GM21447 (cell line): ENCODE measurements around the gene PHYKPL.

Source experiments
- ATAC-seq: cut with Tn5 transposase; IDR thresholded peaks from one replicate; pipeline ENCODE4 v1.9.1; 2021; ENCODE audit not compliant: unreplicated experiment

The PHYKPL gene

DNA sequence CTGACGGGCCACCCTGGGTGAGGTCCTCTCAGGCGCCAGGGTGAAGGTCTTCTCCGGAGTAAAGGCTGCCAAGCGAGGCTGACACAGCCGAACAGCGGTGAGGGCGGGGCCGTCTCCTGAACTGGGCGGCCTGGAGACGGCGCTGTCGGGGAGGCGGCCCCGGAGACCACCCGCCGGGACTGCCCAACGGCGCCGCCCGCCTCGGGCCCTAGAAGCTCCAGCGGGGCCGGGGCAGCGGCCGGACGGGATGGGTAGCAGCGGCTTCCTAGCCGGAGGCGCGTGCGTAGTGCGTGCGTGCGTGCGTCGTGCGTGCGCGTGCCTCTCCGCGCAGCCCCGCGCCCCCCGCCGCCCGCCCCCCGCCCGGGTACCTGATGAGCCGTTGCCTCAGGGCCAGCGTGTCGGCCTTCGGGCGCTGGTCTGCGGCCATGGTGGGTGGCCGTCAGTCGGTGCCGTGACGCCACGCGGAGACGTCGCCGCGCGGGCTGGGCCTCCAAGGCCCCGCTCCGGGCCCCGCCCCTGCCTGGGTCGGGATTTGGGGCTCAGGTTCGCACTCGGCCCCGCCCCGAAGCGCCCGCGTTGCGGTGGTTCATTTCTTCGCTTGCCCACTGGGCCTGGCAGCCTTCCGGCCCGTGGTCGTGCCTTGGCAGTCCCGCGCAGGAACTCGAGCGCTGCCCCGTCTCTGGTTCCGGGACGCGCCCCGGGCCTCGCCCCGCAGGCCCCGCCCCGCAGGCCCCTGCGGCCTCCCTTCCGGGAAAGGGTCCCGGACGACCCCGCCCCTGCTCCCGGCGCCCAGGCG is at the start of gene PHYKPL:
Gene PHYKPL (minus strand): TSS at position 679 of the 796 bp plus-strand sequence. CDS start 252 bp downstream, at position 427.
- peak; percentile 75 for ATAC-seq

DNA sequence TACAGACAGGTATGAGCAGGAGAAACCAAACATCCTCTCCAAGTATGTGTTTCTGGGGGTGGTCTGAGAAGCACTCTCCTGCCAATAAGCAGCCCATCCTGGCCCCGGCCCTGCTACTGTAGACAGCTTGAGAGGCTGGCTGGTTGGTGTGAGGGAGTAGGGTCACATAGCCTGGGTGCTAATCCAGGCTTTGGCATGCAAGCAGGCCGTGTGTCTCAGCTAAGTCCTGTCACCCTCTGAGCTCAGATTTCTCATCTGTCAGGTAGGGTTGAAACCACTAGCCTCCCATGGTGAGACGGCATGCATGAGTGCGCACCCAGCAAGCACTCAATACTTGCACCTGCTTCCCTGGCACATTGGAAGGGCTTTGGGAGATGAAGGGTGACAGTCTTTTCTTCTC is 49.8 kb upstream of the PHYKPL start:
- no peak for ATAC-seq

DNA sequence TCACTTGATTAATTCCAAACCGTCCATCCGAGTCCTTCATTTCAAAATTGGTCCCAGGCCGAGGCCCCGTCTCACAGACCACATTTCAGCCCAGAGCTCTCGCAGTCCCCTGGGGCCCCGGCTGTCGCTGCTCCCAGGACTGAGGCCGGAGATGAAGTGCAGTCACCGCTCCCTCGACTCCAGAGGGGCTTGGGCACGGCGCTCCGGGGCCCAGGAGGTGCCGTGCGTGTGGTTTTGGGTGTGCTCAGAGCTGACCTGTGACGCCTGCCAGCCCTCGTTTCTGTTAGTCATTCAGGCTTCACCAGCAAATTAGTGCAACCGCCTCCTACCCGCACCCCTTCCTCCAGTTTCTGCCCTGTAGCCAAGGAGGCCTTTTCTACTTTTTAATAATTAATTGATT is 48.7 kb upstream of the PHYKPL start:
- ATAC-seq = no peak

DNA sequence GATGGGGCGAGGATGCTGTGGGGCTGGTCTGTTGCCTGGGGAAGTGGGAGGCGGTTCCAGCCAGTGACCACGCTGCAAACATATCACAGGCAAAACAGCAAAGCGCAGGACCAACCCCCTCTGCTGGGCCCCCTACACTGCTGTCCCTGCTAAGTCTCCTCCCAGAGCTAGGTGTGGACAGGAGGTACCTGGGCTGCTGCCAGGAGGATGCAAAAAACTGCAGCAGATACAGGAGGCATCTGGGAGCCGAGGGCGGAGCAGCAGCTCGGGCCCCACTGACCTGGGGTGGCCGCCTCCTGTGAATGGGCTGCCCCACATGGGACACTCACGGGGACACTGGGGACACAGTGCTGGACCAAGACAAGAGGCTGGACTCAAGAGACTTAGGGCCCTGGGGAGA is 48.0 kb upstream of the PHYKPL start:
- ATAC-seq = no peak

DNA sequence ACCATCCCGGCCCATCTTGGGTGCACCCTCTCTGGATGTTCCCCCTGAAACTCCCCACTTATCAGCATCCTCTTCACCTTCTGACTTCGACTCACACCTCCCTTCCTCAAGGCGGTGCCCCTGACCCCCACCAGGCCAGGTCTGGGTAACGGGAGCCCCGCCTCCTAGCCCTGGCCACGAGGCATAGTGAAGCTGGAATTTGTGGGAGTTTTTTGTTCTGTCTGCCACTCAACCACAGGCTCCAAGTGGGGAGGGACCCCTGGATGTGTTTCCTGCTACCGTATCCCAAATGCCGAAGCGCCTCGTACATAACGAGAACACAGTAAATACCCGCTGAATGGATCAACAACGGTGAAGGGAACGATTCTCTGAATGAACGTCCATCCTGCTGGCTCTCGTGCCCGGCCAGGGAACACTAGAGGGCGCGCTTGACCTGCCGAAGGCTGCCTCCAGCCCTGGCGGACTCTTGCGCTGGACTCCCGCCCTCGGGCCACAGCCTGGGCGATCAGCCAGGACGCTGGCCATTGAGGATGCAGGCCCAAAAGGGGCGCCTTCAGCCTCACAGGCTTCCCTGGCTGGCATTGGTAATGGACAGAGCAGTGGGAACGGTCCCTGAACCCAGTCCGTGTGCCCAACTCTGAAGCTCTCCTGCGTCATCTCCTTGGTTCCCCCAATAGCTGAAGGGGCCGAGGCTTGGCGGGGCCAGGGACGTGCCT is 47.3 kb upstream of the PHYKPL start:
- no peak for ATAC-seq

DNA sequence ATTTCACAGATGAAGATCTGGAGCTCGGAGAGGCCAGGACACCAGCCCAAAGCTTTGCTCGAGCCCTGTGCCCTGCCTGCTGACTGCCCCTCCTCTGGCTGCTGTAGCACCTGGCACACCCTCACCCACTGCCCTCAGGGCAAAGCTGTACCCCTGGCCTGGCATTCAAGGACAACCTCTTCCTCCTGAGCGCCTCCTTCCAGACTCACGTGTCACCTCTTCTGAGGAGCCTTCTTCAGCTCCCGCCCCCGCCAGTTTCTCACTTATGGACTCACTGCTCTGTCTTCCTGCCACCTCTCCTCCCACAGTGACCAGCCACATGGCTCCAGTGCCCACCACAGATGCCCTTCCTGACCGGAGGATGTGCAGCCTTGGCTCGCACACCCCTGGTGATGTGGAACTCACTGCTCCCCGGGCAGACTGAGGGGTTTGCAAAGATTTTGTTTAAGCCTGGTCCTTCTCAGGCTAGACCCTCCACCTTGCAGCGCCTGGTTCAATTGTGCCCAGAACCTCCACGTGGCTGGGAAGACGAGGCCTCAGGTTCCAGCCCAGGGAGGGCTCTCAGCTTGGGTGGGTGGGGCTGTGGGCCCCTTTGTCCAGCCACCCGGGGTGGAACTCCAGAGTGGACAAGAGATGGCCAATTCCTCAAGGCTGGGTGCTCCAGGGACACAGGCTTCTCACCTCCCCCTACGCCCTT is 46.6 kb upstream of the PHYKPL start:
- ATAC-seq = no peak

DNA sequence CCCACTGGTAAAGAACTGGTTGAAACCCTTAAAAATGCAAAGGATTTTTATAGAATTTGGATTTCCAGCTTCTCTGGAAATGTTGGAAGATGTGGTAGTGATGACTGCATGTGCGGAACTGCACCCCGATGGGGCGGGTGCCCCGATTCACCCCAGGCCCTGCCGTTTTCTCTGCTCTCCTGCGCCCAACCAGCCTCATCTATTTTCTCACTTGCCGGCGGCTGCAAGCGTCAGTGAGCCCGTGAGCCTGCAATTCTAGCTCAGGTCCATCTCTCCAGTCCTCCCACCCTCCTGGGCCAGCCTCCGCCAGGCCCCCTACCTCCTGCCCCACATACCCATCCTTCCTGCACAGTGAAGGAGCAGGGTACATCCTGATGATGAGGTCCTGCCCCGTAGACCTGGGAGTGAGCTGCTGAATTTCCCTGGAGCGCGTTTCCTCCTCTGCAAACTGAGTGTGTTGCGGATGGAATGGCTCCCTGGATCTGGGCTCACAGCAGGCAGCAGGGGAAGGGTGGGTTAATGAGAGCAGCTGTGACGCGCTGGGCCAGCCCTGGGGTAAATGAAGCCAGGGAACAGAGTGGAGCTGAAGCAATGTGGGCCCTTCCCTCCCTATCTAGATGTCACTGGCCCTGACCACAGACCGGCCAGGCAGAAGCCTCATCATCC is 45.9 kb upstream of the PHYKPL start:
- ATAC-seq = no peak

DNA sequence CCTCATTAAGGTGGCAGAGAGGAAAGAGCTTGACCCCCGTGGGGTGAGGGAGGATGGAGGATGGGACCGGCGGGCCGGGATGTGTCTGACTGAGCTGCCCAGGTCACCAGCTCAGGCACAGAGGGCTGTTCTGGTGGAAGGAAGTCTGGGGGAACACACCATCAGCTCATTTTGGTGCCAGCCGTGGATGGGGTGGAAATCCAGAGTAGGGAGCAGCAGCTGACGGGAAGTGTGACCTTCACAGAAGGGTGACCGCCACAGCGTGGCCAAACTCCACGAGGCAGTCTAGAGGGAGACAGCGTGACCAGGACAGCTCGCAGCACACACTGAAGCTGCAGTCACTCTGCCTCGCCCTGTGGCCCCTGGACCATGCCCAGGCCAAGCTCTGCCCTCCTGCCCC is 45.3 kb upstream of the PHYKPL start:
- ATAC-seq = no peak

DNA sequence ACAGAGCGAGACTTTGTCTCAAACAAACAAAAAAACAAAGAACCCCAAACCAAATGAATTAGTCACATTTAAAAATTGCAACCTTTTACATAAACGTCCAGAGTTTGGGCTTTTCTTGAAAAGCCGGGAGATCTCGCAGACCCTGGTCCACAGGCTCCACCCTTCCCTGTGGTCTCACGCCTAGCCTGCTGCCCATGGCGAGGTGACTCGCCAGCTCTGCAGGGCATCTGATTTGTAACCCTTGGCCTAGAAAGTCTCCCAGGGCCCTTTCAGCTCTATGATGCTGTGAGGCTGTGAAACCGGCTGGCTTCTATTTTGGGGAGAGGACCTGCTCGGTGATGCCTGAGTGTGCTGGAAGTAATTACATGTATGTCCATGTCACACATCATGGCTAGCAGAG is 44.7 kb upstream of the PHYKPL start:
- no peak for ATAC-seq

DNA sequence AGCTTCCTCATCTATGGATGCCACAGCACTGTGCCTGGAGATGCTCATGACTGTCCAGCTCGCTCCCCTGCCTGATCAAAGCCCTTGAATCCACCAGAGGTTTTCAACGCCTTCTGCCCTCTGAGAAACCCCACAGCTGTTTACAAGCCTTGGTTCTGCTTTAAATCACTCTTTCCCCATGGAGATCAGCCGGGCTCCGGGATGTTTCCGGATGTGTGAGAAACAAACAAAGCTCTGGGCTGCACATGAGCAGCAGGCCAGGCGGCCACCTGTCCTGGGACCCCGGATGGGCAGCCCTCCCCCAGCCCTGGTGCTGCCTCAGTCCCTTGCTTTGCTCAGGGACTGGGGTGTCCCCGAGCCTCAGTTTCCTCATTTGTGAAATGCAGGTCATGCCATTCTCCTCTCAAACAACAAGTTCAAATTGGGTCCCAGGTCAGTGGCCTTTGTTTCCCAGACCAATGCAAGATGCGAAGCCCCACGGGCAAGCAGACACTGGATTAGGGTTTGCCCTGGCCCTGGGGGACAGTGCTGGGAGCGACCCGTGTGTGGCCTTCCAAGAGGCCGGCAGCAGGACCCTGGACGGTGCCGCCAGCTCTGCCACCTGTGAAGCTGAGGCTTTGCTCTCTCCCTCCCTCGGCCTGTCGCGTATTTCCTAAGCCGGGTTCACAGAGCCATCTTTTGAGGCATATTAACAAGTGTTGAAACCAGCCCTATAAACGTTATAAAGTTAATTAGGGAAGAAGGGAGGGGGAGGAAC is 42.4 kb upstream of the PHYKPL start:
- no peak for ATAC-seq

DNA sequence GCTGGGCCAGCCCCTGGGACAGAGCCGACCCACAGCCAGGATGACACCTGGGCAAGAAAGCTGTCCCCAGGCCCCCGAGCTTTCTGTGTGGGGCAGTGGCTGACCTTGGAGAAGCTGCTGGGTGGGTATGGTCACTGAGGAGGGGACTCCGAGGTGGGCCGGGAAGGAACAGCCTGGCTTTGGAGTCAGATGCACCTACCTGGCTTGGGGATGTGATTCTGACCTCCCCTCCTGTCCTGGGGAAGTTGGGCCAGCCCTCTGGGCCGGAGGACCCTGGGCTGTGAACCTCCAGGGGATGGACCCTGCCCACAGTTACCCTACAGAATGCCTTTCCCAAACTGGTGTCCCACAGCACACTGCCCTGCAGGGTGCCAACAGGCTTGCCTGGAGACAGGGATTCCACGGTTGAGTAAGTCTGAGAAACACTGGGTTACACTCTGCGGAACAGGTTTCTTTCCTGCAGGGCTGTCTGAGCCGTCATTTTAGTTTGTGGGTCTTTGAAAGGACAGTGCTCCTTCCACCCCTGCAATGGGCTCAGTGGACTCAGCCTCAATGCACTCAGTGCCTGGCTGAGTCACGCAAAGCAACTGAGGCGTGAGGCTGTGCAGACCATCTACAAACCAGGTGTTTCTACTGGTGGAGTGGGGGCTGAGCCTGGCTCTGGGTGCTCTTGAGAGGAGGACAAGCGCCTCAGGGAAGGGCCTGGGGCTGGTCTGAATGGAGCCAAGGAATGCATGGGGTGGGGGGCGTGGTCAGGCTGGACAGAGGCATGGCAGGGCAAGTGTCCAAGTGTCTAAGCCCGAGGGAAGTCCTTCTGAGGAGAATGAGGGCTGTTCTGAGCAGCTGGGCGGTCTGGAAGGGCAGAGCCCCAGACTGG is 41.3 kb upstream of the PHYKPL start:
- ATAC-seq = no peak

DNA sequence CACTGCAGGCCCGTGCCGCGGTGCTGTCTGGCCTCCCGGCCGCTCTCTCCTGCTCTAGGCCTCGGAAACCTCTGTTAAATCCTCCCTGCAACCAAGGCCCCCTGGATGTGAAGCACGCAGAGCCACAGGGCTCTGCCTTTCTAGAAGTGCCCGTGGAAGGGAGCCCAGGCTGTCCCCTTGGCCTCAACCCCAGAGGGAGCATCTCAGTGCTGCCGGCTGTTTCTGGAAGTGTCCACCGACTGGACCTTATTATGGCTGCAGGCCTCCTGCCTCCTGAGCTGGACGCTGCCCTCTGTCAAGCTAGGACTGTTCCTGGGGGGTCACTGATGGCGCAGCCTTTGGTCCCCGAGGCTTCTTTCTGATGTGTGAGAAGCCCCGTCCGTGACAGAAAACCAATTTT is 40.4 kb upstream of the PHYKPL start:
- no peak for ATAC-seq

DNA sequence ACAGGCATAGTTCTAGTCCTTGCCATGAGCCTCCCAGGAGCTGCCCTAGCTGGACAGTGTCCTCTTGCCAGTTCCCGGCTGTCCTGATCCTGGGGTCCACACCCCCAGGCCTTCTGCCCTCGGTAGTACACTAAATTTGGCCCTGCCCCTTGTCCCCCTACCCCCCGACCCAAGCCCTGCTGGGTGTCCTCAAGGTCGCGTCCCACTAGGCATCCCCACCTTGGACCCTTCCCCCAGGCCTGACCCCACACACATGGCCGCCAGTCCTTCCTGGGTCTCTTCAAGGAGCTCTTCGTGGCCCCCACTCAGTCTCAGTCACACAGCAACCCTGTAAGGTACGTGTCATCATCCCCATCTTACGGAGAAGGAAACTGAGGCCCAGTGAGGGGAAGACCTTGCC is 40.0 kb upstream of the PHYKPL start:
- no peak for ATAC-seq

DNA sequence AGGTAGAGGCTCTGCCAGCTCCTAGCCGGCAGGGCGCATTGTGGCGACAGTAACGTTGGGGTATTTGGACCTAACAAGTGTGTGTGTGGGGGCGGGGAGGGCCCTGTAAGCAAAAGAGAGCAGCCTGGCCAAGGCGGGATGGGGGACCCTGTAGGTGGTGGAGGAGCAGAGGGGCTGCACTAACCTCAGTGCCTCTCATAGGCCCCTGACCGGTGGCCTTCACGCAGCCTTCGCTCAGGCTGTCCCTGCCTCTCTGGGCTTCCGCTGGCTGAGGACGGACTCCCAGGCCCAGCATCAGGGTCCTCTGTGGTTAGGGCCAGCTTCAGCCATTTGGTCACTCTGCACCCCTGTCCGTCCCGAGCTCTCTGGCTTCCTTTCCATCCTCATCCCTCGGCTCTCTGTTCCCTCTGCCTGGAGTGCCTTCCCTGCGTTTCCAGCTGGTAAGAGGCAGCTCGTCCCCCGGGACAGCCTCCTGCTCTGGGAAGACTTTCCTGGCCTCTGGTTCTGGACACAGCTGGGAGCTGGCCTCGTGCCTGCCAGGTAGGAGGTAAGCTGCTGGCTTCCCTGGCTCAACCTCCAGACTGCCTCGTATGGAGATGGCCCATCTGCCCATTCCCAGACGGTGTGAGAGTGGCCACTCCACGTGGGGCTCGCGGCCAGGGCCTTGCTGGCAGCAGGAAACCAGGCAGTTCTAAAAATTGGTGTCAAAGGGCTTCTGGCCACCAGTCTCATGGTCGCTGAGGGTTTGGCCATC is 39.3 kb upstream of the PHYKPL start:
- ATAC-seq = no peak

DNA sequence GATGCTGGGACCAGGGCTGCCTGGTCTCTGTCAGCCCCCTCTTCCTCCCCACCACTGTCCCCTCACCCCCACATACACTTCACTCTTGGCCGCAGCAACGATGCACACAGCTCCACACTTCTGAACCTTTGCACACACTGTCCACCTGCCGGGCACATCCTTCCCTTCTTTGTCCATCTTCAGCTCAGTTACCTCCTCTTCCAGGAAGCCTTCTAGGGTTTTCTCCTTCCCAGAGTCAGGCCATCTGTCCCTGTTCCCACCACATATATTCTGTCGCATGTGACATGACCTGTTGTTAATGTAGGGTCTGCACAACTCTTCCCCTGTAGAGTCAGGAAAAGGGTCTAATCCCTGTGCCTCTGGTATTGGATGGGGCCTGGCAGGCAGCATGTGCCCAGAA is 38.6 kb upstream of the PHYKPL start:
- ATAC-seq = no peak

DNA sequence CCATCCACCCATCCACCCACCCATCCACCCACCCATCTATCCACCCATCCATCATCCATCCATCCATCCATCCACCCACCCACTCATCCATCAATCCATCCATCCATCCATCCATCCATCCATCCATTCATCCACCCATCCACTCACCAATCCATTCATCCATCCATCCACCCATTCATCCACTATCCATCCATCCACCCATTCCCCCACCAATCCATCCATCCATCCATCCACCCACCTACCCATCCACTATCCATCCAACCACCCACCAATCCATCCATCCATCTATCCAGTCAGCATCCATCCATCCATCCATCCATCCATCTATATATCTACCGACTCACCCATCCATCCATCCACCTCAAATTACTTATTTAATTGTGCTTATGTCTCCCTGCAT is 36.9 kb upstream of the PHYKPL start:
- ATAC-seq = no peak

DNA sequence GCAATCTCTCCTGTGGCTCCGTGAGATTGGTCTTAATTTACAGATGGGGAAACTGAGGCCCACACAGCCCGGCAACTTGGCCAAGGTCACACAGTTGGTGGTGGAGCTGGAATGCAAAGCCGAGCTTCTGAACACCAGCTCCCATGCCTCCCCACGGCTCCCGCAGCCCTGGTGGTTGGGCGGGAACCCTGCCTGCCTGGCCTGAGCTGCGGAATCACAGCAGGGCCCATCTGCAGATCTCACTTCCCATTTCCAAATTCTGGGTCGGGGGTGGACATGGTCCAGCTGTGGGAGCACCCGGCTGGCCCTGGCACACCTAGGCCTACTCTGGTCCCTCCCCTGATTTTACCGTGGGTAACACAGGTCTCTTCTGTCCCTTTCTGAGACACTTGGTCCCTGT is 35.3 kb upstream of the PHYKPL start:
- no peak for ATAC-seq

DNA sequence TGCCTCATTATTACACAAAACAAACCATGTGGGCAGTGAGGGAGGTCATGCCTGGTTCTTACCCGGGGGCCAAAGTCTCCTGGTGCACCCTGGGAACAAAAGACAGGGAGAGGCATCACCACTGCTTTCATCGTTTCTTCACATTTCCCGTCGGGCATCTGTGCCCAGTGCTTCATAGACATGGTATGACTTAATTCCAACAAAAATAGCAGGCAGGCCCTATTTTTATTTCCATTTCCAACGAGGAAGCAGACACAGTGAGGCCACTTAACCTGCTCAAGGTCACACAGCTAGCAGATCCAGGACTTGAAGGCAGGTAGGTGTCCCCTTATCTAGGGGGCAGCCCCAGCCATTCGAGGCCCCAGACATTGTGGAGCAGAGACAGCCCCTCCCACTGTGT is 34.6 kb upstream of the PHYKPL start:
- ATAC-seq = no peak

DNA sequence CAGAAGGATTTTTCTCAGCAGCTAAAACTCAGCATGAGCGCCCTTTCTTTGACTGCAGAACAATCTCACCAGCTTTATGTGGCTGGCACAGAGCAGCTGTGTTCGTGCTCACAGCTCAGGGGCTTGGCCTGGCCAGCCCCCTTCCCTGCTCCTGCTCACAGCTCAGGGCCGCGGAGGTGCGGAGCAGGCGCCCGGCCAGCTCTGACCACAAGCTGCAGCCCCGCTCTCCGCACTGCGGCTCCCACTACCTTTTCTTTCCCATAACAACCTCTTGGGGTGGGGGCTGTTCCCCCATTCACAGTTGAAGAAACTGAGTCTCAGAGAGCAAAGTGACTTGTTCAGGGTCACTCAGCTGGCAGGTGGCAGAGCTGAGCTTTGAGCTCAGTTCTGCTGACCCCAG is 34.0 kb upstream of the PHYKPL start:
- ATAC-seq = no peak
